Measurements from ENCODE around the gene TIAL1. TPM values are rescaled to one million over a fixed set of nuclear protein-coding genes. Genes with fewer than 3 reads are reported as not detected.

The TIAL1 gene
- total RNA-seq, 1 experiment from 2014 or later = 220 TPM

DNA sequence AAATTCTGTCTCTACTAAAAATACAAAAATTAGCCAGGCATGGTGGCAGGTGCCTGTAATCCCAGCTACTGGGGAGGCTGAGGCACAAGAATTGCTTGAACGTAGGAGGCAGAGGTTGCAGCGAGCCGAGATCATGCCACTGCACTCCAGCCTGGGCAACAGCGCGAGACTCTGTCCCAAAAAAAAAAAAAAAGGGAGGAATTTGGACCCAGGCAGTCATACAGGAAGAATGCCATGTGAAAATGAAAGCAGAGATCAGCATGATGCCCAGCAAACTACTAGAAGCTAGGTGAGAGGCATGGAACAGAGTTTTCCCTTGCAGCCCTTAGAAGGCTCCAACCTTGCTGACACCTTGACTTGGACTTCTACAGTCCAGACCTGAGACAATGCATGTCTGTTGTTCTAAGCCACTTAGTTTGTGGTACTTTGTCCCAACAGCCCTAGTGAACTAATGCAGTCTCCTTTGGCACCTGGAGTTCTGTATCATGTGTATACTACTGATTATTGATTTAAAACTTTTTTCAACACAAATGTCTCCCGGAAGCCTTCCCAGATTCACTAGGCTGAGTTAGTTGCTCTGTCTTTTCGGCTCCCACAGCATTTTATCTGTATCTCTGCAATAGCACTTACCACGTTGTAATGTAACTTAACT, 44.2 kb upstream of the TIAL1 start:
- H3K4me3 ChIP-seq (replicated peaks in 1 of 2; ENCODE audit: low read depth in 1 of 2, low read length in 2 of 2) = no peak overlapping the region
- H3K4me1 ChIP-seq (ENCODE audit: control insufficient read depth in 1 of 2, insufficient read depth in 2 of 2, low read length in 2 of 2) = no peaks in the 10 kb centered on the region
- BruUV-seq (replicated peaks) = no TSS peak
- ATAC-seq = no peak
- CTCF ChIA-PET = no interaction called here
- no peak overlapping the region for H3K9ac ChIP-seq (ENCODE audit: low read length)
- no peaks in the 10 kb centered on the region for H4K20me1 ChIP-seq (ENCODE audit: insufficient read depth)
- no peak for DNase-seq (ENCODE audit: low read depth, low spot score)
- no peak overlapping the region for H2AFZ ChIP-seq (ENCODE audit: low read depth, low read length, poor library complexity, severe bottlenecking)
- no peaks in the 10 kb centered on the region for H3K27me3 ChIP-seq (ENCODE audit: insufficient read depth, low read length)
- POLR2A ChIA-PET = no interaction called here
- intact Hi-C loops (cut with micrococcal nuclease) = no loop called here
- no peaks in the 10 kb centered on the region for H3K9me2 ChIP-seq (ENCODE audit: insufficient read depth)
- H3K27ac ChIP-seq (ENCODE audit: low read depth, low read length) = no peak overlapping the region
- H3K9me3 ChIP-seq (ENCODE audit: control insufficient read depth in 1 of 2, insufficient read depth in 1 of 2, low read depth in 1 of 2, low read length in 2 of 2) = peaks cover 4% of the 10 kb centered on the region in 2 experiments; a peak in 2 of 4 replicates
- no peaks in the 10 kb centered on the region for H3K36me3 ChIP-seq (ENCODE audit: control insufficient read depth in 1 of 2, insufficient read depth in 2 of 2, low read length in 2 of 2)
- H3K4me2 ChIP-seq (ENCODE audit: low read length) = no peak overlapping the region
- TF ChIP-seq POLR2AphosphoS5 (IDR thresholded peaks at IDR 0.05; ENCODE audit: low read depth, low read length) (no peak), CEBPB (IDR thresholded peaks at IDR 0.05; ENCODE audit: low read depth) (no peak), JUND (IDR thresholded peaks at IDR 0.05) (no peak), EGR1 (IDR thresholded peaks at IDR 0.05; ENCODE audit: low read depth) (no peak)
- RAD21 ChIA-PET (ENCODE audit: low non-redundant PET in 1 of 2, low total read pairs in 2 of 2, uncharacterized antibody in 2 of 2, unreplicated experiment in 2 of 2) = no interaction called here
- no peaks in the 10 kb centered on the region for H3K79me2 ChIP-seq (ENCODE audit: insufficient read depth, low read length)

DNA sequence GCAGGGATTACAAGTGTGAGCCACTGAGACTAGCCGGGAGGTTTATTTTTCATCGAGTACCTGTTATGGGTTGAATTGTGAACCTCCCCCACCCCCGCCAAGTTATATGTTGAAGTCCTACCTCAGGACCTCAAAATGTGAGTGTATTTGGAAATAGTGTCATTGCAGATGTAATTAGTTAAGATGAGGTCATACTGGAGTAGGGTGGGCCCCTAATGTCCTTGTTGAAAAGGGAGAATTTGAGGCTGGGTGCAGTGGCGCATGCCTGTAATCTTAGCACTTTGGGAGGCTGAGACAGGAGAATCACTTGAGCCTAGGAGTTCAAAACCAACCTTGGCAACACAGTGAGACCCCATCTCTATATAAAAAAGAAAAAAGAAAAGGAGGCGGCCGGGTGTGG, 43.6 kb upstream of the TIAL1 start:
- H3K27ac ChIP-seq (ENCODE audit: low read depth, low read length) = no peak overlapping the region
- CTCF ChIA-PET = no interaction called here

More for the DNA sequence above, 43.6 kb upstream of the TIAL1 start:
- no peak for ATAC-seq
- H2AFZ ChIP-seq (ENCODE audit: low read depth, low read length, poor library complexity, severe bottlenecking) = no peak overlapping the region
- no peaks in the 10 kb centered on the region for H3K9me2 ChIP-seq (ENCODE audit: insufficient read depth)
- H3K36me3 ChIP-seq (ENCODE audit: control insufficient read depth in 1 of 2, insufficient read depth in 2 of 2, low read length in 2 of 2) = no peaks in the 10 kb centered on the region
- no peak for DNase-seq (ENCODE audit: low read depth, low spot score)
- TF ChIP-seq SRF (IDR thresholded peaks at IDR 0.05; ENCODE audit: low read depth) = no peak
- no peak for TF ChIP-seq YY1 (IDR thresholded peaks at IDR 0.05; ENCODE audit: extremely low read depth, insufficient replicate concordance, low read depth, low read length)
- intact Hi-C loops (cut with micrococcal nuclease) = no loop called here
- H3K79me2 ChIP-seq (ENCODE audit: insufficient read depth, low read length) = no peaks in the 10 kb centered on the region
- H3K9ac ChIP-seq (ENCODE audit: low read length) = no peak overlapping the region
- no TSS peak for BruUV-seq (replicated peaks)
- no peaks in the 10 kb centered on the region for H3K4me1 ChIP-seq (ENCODE audit: control insufficient read depth in 1 of 2, insufficient read depth in 2 of 2, low read length in 2 of 2)
- H3K27me3 ChIP-seq (ENCODE audit: insufficient read depth, low read length) = no peaks in the 10 kb centered on the region
- H3K4me2 ChIP-seq (ENCODE audit: low read length) = no peak overlapping the region
- H4K20me1 ChIP-seq (ENCODE audit: insufficient read depth) = no peaks in the 10 kb centered on the region
- H3K9me3 ChIP-seq (ENCODE audit: control insufficient read depth in 1 of 2, insufficient read depth in 1 of 2, low read depth in 1 of 2, low read length in 2 of 2) = peaks cover 4% of the 10 kb centered on the region in 2 experiments; a peak in 2 of 4 replicates
- ChIA-PET RAD21 (ENCODE audit: low non-redundant PET in 1 of 2, low total read pairs in 2 of 2, uncharacterized antibody in 2 of 2, unreplicated experiment in 2 of 2) (no interaction called here), POLR2A (no interaction called here)
- no peak overlapping the region for H3K4me3 ChIP-seq (replicated peaks in 1 of 2; ENCODE audit: low read depth in 1 of 2, low read length in 2 of 2)
